Measurements from ENCODE around the gene ANKRD11.
"Not testable (repeated sequence)": the region's sequence is repeated elsewhere in the genome, so short reads cannot be mapped to it uniquely, and the experiment has no call there.

Gene ANKRD11

DNA sequence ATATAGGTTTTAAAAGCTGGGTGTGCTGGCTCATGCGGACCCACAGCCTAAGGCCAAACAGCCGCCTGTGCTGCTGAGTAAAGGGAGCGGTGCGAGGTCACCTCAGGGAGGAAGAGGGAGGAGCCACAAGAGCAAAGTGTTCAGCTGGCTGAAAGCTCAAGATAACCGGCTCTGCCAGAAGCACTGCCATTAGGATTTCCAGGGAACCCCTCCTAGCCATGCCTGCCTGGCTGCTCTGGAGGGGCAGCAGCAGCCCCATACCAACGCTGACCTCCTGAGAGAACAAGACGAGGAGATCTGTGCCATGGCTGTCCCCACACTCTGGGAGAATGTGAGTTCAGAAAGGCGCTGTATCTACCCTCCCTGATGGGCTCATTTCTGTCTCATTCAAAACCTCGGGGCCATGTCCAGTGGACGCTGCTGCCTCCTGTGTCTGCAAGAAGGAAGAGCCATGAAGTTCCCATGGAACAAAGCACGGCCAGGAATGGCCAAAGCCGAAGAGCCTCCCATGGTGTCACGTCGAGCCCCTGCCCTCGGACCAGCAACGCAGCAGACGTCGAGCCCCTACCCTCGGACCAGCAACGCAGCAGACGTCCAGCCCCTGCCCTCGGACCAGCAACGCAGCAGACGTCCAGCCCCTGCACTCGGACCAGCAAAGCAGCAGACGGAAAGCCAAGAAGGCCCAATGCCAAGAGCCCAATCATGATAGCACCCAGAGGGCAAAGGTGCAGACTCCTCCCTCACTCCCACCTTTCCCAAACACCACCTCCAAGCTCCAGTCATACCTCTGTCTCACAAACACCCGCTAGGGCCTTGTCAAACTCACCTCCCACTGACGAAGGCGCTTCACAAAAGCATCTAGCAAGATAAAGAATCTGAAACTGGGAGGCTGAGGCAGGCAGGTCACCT, 107.0 kb downstream of the ANKRD11 start:
- no peaks in the 10 kb centered on the region for H3K27me3 ChIP-seq (ENCODE audit: insufficient read depth, poor library complexity, severe bottlenecking)
- H3K36me3 ChIP-seq (ENCODE audit: low read depth), result peaks cover 5% of the 10 kb centered on the region
- H3K9me3 ChIP-seq (ENCODE audit: severe bottlenecking), result no peaks in the 10 kb centered on the region
- peaks cover 36% of the 10 kb centered on the region for H3K4me1 ChIP-seq (ENCODE audit: insufficient read depth, poor library complexity, severe bottlenecking)
- ATAC-seq (ENCODE audit: low read depth) (peak; percentile 93), DNase-seq (ENCODE audit: low spot score) (no peak)
- H3K4me3 ChIP-seq (ENCODE audit: severe bottlenecking), result no peak overlapping the region
- TF ChIP-seq, protein P1, sequence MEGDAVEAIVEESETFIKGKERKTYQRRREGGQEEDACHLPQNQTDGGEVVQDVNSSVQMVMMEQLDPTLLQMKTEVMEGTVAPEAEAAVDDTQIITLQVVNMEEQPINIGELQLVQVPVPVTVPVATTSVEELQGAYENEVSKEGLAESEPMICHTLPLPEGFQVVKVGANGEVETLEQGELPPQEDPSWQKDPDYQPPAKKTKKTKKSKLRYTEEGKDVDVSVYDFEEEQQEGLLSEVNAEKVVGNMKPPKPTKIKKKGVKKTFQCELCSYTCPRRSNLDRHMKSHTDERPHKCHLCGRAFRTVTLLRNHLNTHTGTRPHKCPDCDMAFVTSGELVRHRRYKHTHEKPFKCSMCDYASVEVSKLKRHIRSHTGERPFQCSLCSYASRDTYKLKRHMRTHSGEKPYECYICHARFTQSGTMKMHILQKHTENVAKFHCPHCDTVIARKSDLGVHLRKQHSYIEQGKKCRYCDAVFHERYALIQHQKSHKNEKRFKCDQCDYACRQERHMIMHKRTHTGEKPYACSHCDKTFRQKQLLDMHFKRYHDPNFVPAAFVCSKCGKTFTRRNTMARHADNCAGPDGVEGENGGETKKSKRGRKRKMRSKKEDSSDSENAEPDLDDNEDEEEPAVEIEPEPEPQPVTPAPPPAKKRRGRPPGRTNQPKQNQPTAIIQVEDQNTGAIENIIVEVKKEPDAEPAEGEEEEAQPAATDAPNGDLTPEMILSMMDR (IDR thresholded peaks at IDR 0.05; ENCODE audit: poor library complexity, severe bottlenecking), result peak; percentile 23
- peak overlapping the region; percentile 61 for H3K27ac ChIP-seq (ENCODE audit: poor library complexity, severe bottlenecking)

DNA sequence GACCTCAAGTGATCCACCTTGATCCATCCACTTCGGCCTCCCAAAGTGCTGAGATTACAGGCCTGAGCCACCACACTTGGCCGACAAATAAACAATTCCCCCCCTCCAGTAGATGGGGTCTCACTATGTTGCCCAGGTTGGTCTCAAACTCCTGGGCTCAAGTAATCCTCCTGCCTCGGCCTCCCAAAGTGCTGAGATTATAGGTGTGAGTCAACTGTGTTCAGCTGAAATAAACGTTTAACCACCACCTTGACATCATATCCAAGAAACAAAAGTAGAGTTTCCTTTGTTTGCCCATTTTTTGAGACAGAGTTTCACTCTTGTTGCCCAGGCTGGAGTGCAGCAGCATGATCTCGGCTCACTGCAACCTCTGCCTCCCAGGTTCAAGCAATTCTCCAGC, 107.8 kb downstream of the ANKRD11 start:
- peak overlapping the region; percentile 61 for H3K27ac ChIP-seq (ENCODE audit: poor library complexity, severe bottlenecking)
- not testable (repeated sequence) for H3K27me3 ChIP-seq (ENCODE audit: insufficient read depth, poor library complexity, severe bottlenecking); ATAC-seq (ENCODE audit: low read depth); H3K4me3 ChIP-seq (ENCODE audit: severe bottlenecking); DNase-seq (ENCODE audit: low spot score); H3K36me3 ChIP-seq (ENCODE audit: low read depth); H3K9me3 ChIP-seq (ENCODE audit: severe bottlenecking)
- H3K4me1 ChIP-seq (ENCODE audit: insufficient read depth, poor library complexity, severe bottlenecking), result peaks cover 36% of the 10 kb centered on the region

DNA sequence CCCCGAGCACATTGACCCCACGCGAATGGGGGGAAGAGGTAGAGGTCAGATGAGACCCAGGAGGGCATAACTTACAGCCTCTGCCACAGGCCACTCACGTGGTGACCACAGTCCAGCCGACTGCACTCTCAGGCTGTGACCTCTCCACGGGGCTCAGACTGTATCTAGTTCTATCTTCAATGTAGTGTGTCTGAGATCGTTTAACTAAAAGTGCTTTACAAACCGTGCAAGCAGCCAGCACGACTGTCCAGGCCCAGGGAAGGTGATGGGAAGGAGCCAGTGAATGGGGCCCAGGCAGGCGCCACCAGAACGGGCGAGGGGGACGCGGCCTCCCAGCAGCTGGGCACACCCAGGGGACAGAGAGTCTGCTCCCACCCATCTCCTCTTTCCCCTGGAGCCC, 108.6 kb downstream of the ANKRD11 start:
- TF ChIP-seq, protein P1 (IDR thresholded peaks at IDR 0.05; ENCODE audit: poor library complexity, severe bottlenecking), result no peak
- DNase-seq (ENCODE audit: low spot score) (no peak), ATAC-seq (ENCODE audit: low read depth) (no peak)
- peak overlapping the region; percentile 61 for H3K27ac ChIP-seq (ENCODE audit: poor library complexity, severe bottlenecking)
- peaks cover 2% of the 10 kb centered on the region for H3K9me3 ChIP-seq (ENCODE audit: severe bottlenecking)
- peaks cover 36% of the 10 kb centered on the region for H3K4me1 ChIP-seq (ENCODE audit: insufficient read depth, poor library complexity, severe bottlenecking)
- H3K27me3 ChIP-seq (ENCODE audit: insufficient read depth, poor library complexity, severe bottlenecking), result no peaks in the 10 kb centered on the region
- peaks cover 5% of the 10 kb centered on the region for H3K36me3 ChIP-seq (ENCODE audit: low read depth)
- no peak overlapping the region for H3K4me3 ChIP-seq (ENCODE audit: severe bottlenecking)

DNA sequence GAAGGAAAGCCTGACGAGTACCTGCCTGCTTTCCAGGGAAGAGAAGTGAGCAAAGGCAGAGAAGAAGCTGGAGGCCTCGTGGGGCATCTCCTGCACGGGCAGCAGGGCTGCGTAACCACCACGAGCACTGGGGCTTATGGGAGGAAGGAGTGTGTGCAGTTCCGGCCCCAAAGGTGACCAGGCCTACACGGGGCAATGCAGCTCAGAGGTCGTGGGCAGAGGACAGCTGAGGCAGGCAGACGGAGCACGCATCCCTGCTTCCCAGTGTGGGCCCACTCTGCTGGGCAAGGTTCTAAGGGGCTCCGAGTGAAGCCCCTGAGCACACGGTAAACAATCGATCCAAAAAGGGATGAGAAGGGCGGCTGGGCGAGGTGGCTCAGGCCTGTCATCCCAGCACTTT, 109.7 kb downstream of the ANKRD11 start:
- no peaks in the 10 kb centered on the region for H3K27me3 ChIP-seq (ENCODE audit: insufficient read depth, poor library complexity, severe bottlenecking)
- H3K9me3 ChIP-seq (ENCODE audit: severe bottlenecking), result peaks cover 3% of the 10 kb centered on the region
- DNase-seq (ENCODE audit: low spot score) (no peak), ATAC-seq (ENCODE audit: low read depth) (no peak)
- H3K27ac ChIP-seq (ENCODE audit: poor library complexity, severe bottlenecking), result peak overlapping the region; percentile 0
- TF ChIP-seq, protein P1 (IDR thresholded peaks at IDR 0.05; ENCODE audit: poor library complexity, severe bottlenecking), result no peak
- peaks cover 36% of the 10 kb centered on the region for H3K4me1 ChIP-seq (ENCODE audit: insufficient read depth, poor library complexity, severe bottlenecking)
- no peak overlapping the region for H3K4me3 ChIP-seq (ENCODE audit: severe bottlenecking)
- peaks cover 2% of the 10 kb centered on the region for H3K36me3 ChIP-seq (ENCODE audit: low read depth)

DNA sequence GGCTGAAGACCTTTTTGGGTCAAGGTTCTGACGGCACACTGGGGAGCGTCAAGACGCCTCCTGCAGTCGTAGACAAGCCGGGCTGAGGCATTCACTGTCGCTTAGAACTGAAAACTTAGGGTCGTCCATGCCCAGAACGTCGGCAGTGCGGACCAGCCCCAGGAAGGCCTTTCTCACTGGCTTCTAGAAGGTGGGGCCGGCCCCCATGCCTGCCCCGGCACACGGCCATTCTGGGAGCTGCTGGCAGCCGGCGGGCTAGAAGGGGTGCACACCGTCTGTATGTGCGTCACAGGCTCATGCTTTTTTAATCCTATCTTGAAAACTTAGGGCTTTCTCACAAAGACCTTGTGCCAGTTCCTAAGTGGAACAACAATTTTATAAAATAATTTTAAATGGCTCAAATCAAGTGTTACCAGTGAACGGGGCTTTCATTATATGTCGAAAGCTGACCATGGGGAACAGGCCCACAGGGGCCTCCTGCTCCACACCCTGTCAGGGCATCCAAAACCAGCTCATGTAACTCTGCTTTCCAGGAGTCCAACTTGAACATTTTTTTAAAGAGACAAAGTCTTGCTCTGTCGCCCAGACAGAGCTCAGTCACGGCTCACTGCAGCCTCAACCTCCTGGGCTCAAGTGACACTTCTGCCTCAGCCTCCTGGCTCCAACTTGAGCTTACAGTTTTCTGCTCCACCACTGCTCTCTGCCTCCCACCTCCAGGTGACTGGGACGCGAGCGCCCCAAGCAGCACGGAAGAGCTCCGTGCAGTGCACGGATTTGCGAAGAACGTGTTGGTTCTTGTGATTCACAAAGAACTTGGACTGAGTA, 111.2 kb downstream of the ANKRD11 start:
- ATAC-seq (ENCODE audit: low read depth) (peak; percentile 39), DNase-seq (ENCODE audit: low spot score) (no peak)
- H3K9me3 ChIP-seq (ENCODE audit: severe bottlenecking), result peaks cover 3% of the 10 kb centered on the region
- no peaks in the 10 kb centered on the region for H3K27me3 ChIP-seq (ENCODE audit: insufficient read depth, poor library complexity, severe bottlenecking)
- TF ChIP-seq, protein P1 (IDR thresholded peaks at IDR 0.05; ENCODE audit: poor library complexity, severe bottlenecking), result peak; percentile 46
- H3K27ac ChIP-seq (ENCODE audit: poor library complexity, severe bottlenecking), result peak overlapping the region; percentile 15
- H3K36me3 ChIP-seq (ENCODE audit: low read depth), result no peaks in the 10 kb centered on the region; the same call in 1 of the 2 replicates
- H3K4me1 ChIP-seq (ENCODE audit: insufficient read depth, poor library complexity, severe bottlenecking), result peaks cover 31% of the 10 kb centered on the region
- no peak overlapping the region for H3K4me3 ChIP-seq (ENCODE audit: severe bottlenecking)
